PC-9 (cell line): ENCODE data around the gene PPARGC1A. TPM values are rescaled to one million over a fixed set of nuclear protein-coding genes. Genes with fewer than 3 reads are reported as not detected.

Source experiments
- BruUV-seq: library from RNA; stranded (reverse); fragments of 400-500 nt; replicated peaks from 2 replicates; lab custom pipeline; 2021; lab: Mats Ljungman, UMichigan
- CTCF ChIA-PET: fragments of 300-600 bp; sonication (Branson Sonifier 250); formaldehyde crosslinking; loops from one replicate; lab custom pipeline; 2022; ENCODE audit warnings: antibody characterized with exemption; lab: Charles Lee
- POLR2A ChIA-PET: fragments of 300-600 bp; sonication (Branson Sonifier 250); formaldehyde crosslinking; loops from one replicate; lab custom pipeline; 2022; ENCODE audit warnings: antibody characterized with exemption; ENCODE audit not compliant: unreplicated experiment; lab: Charles Lee
- DNase-seq, 2 experiments: peaks; one replicate each; pipeline versions ENCODE4 v3.0.0 to v3.0.0-alpha.2; 2015 to 2022; ENCODE audit warnings: mixed read lengths in 1 of 2
- H2AFZ ChIP-seq: fragments of 200-600 bp; sonication (generic); 2 replicates; pipeline ENCODE4 v1.8.1; 2017; ENCODE audit warnings: antibody characterized with exemption
- H3F3A ChIP-seq: fragments of 200-600 bp; sonication (generic); 2 replicates; pipeline ENCODE4 v1.8.1; 2017; ENCODE audit warnings: antibody characterized with exemption, mild to moderate bottlenecking, low read depth; ENCODE audit not compliant: insufficient read depth
- H3K27ac ChIP-seq: fragments of 200-600 bp; sonication (generic); 2 replicates; pipeline ENCODE4 v1.6.1; 2016; ENCODE audit warnings: mixed run types
- H3K27me3 ChIP-seq: fragments of 200-600 bp; sonication (generic); 2 replicates; pipeline ENCODE4 v1.6.1; 2016; ENCODE audit warnings: low read depth, mixed run types; ENCODE audit not compliant: insufficient read depth
- H3K36me3 ChIP-seq: fragments of 200-600 bp; sonication (generic); 2 replicates; pipeline ENCODE4 v1.6.1; 2016; ENCODE audit warnings: low read depth, mixed run types
- H3K4me1 ChIP-seq: fragments of 200-600 bp; sonication (generic); replicated peaks from 2 replicates; pipeline ENCODE4 v1.6.1; 2016; ENCODE audit warnings: mixed run types; ENCODE audit not compliant: insufficient read depth
- H3K4me2 ChIP-seq: fragments of 200-600 bp; sonication (generic); 2 replicates; pipeline ENCODE4 v1.6.1; 2017; ENCODE audit warnings: mixed run types
- H3K4me3 ChIP-seq: fragments of 200-600 bp; sonication (generic); 2 replicates; pipeline ENCODE4 v1.6.1; 2016; ENCODE audit warnings: mixed run types
- H3K79me2 ChIP-seq: fragments of 200-600 bp; sonication (generic); 2 replicates; pipeline ENCODE4 v1.6.1; 2017; ENCODE audit warnings: low read depth, mixed run types
- H3K9me2 ChIP-seq: fragments of 200-600 bp; sonication (generic); 2 replicates; pipeline ENCODE4 v1.8.1; 2017; ENCODE audit warnings: mild to moderate bottlenecking; ENCODE audit not compliant: insufficient read depth
- H3K9me3 ChIP-seq: fragments of 200-600 bp; sonication (generic); 2 replicates; pipeline ENCODE4 v1.8.1; 2016; ENCODE audit warnings: low read depth; ENCODE audit not compliant: insufficient read depth
- H4K20me1 ChIP-seq: fragments of 200-600 bp; sonication (generic); 2 replicates; pipeline ENCODE4 v1.8.1; 2017; ENCODE audit not compliant: insufficient read depth
- EZH2 ChIP-seq: fragments of 200-600 bp; sonication (generic); IDR thresholded peaks from 2 replicates; pipeline ENCODE4 v1.8.0; 2017; ENCODE audit warnings: antibody characterized with exemption, low read depth
- intact Hi-C: fragments of 100-400 bp; cut with micrococcal nuclease; formaldehyde crosslinking; loops from one replicate; pipeline ENCODE4 v1.10.0; 2022; ENCODE audit not compliant: unreplicated experiment
- total RNA-seq: library from RNA; stranded (reverse); gene quantifications from 2 replicates; pipeline ENCODE4 v1.2.3, GENCODE V29; 2021
- TF ChIP-seq, protein P1 (sequence below): fragments of 200-600 bp; sonication (generic); conservative IDR thresholded peaks from 2 replicates; pipeline ENCODE4 v1.6.1; 2017; ENCODE audit warnings: mixed run types, antibody characterized with exemption, mild to moderate bottlenecking, moderate library complexity

The PPARGC1A gene
- total RNA-seq, 1 experiment from 2014 or later = not detected

DNA sequence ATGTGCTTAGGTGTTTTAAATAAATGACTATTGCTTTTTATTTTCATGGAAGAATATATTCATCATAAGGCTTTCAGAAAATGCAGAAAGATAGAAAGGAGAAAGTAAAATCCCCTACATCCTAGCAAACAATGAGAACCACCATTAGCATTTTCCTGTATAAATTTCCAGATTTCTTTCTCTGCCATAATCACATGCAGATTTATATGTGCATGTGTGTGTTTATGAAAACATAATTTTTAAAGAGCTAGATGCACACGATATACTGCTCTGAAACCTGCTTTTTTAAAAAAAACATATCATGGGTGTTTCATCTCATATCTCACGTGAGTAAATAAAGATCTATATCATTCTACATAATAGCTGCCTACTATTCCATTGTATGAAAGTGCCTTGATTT lies 26.4 kb upstream of the PPARGC1A start:
- peaks cover under 1% of the 10 kb centered on the region; the same call in 1 of the 2 replicates for H3K27me3 ChIP-seq
- H3K36me3 ChIP-seq = no peaks in the 10 kb centered on the region
- H3K27ac ChIP-seq = no peak overlapping the region
- no peaks in the 10 kb centered on the region for H3K9me3 ChIP-seq
- no peaks in the 10 kb centered on the region for H3F3A ChIP-seq
- no peak for DNase-seq
- H4K20me1 ChIP-seq = no peaks in the 10 kb centered on the region
- no TSS peak for BruUV-seq
- H3K4me1 ChIP-seq = no peaks in the 10 kb centered on the region
- no peak overlapping the region for H3K4me2 ChIP-seq
- no peak for TF ChIP-seq EZH2
- TF ChIP-seq, protein P1, sequence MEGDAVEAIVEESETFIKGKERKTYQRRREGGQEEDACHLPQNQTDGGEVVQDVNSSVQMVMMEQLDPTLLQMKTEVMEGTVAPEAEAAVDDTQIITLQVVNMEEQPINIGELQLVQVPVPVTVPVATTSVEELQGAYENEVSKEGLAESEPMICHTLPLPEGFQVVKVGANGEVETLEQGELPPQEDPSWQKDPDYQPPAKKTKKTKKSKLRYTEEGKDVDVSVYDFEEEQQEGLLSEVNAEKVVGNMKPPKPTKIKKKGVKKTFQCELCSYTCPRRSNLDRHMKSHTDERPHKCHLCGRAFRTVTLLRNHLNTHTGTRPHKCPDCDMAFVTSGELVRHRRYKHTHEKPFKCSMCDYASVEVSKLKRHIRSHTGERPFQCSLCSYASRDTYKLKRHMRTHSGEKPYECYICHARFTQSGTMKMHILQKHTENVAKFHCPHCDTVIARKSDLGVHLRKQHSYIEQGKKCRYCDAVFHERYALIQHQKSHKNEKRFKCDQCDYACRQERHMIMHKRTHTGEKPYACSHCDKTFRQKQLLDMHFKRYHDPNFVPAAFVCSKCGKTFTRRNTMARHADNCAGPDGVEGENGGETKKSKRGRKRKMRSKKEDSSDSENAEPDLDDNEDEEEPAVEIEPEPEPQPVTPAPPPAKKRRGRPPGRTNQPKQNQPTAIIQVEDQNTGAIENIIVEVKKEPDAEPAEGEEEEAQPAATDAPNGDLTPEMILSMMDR = no peak
- H2AFZ ChIP-seq = no peak overlapping the region
- CTCF ChIA-PET = no interaction called here
- no peaks in the 10 kb centered on the region for H3K79me2 ChIP-seq
- POLR2A ChIA-PET = no interaction called here
- intact Hi-C loops = no loop called here
- H3K4me3 ChIP-seq = no peak overlapping the region
- no peaks in the 10 kb centered on the region for H3K9me2 ChIP-seq

DNA sequence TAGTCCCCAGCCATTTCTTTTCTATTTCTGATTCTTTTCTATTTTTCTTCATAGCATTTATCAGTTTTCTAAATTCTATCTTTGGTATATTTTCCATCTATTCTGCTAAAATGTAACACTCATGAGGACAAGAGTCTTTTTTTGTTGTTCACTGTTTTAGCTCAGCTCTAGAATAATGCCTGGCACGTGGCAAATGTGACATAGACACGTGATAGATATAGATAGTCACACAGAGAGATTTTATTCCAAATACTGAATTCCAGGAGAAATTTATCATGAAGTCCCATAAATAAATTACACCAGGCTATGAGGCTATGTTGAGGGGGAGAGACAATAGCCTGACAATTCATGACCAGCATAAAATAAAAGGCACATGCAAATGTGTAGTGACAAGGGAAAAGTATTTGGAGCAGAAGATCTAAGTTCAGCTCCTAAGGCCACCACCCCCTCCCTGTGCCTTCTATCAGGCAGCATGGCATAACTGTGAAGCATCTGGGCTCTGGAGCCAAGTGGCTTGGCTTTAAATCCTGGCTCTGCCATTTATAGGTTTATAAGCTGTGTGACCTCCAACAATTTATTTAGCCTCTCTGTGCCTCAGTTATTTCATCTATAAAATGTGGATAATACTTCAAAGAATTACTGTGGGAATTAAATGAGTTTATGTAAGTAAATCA lies 25.7 kb upstream of the PPARGC1A start:
- H3K4me1 ChIP-seq = no peaks in the 10 kb centered on the region
- POLR2A ChIA-PET = no interaction called here
- H3K36me3 ChIP-seq = no peaks in the 10 kb centered on the region
- no peak for TF ChIP-seq EZH2
- TF ChIP-seq, protein P1 = no peak
- CTCF ChIA-PET = no interaction called here
- intact Hi-C loops = no loop called here
- H3K9me2 ChIP-seq = no peaks in the 10 kb centered on the region
- H3K9me3 ChIP-seq = no peaks in the 10 kb centered on the region
- H2AFZ ChIP-seq = no peak overlapping the region
- no peaks in the 10 kb centered on the region for H3K79me2 ChIP-seq
- BruUV-seq = no TSS peak
- H3K4me2 ChIP-seq = no peak overlapping the region
- H3K27me3 ChIP-seq = no peaks in the 10 kb centered on the region
- H3K4me3 ChIP-seq = no peak overlapping the region
- H3K27ac ChIP-seq = no peak overlapping the region
- no peak for DNase-seq
- H3F3A ChIP-seq = no peaks in the 10 kb centered on the region
- H4K20me1 ChIP-seq = no peaks in the 10 kb centered on the region

DNA sequence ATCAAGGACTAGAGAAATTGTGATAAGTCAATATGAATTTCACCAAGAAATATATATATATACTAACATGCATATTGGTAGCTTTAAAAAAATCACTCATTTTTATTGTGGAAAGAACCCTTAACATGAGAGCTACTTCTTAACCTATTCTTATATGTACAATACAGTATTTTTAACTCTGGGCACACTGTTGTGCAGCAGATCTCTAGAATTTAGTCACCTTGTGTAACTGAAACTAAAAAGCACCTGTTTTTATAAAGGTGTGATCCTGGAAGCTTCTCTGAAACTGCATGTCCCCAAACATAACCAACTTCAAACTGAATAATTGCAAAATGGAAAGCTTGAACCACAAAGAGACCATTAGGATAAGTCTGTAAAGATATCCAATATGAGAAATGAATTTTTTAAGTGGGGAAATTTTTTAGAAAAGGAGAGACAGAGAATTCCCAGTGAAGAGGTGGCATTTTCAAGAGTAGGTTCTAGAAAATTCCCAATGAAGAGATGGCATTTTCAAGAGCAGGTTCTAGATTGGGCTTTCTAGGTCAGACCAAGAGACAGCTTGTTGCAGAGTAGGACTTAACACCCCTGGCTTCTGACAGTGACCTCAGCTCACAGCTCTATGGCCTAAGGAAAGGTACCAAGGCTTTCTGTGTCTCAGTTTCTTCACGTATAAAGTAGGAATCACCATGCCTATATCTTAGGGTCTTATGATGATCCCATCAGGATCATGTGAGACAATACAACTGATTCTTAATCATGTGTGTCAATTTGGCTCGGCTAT lies 22.0 kb upstream of the PPARGC1A start:
- Histone ChIP-seq H3K9me3 (no peaks in the 10 kb centered on the region), H3K4me2 (no peak overlapping the region), H3K79me2 (no peaks in the 10 kb centered on the region), H3F3A (no peaks in the 10 kb centered on the region), H2AFZ (no peak overlapping the region), H3K9me2 (no peaks in the 10 kb centered on the region), H3K27ac (no peak overlapping the region), H3K36me3 (no peaks in the 10 kb centered on the region), H3K4me3 (no peak overlapping the region), H4K20me1 (no peaks in the 10 kb centered on the region), H3K27me3 (peaks cover 11% of the 10 kb centered on the region), H3K4me1 (no peaks in the 10 kb centered on the region)
- POLR2A ChIA-PET = no interaction called here
- CTCF ChIA-PET = no interaction called here
- intact Hi-C loops = no loop called here
- no peak for TF ChIP-seq EZH2
- TF ChIP-seq, protein P1 = no peak
- no peak for DNase-seq
- BruUV-seq = no TSS peak
